T1000 (cell line): ENCODE results near the gene ARHGAP29.

ENCODE experiments used
- DNase-seq: peaks from one replicate; lab custom pipeline; 2025; ENCODE audit warnings: mixed read lengths; lab: John Stamatoyannopoulos, UW

The ARHGAP29 gene, protein sequence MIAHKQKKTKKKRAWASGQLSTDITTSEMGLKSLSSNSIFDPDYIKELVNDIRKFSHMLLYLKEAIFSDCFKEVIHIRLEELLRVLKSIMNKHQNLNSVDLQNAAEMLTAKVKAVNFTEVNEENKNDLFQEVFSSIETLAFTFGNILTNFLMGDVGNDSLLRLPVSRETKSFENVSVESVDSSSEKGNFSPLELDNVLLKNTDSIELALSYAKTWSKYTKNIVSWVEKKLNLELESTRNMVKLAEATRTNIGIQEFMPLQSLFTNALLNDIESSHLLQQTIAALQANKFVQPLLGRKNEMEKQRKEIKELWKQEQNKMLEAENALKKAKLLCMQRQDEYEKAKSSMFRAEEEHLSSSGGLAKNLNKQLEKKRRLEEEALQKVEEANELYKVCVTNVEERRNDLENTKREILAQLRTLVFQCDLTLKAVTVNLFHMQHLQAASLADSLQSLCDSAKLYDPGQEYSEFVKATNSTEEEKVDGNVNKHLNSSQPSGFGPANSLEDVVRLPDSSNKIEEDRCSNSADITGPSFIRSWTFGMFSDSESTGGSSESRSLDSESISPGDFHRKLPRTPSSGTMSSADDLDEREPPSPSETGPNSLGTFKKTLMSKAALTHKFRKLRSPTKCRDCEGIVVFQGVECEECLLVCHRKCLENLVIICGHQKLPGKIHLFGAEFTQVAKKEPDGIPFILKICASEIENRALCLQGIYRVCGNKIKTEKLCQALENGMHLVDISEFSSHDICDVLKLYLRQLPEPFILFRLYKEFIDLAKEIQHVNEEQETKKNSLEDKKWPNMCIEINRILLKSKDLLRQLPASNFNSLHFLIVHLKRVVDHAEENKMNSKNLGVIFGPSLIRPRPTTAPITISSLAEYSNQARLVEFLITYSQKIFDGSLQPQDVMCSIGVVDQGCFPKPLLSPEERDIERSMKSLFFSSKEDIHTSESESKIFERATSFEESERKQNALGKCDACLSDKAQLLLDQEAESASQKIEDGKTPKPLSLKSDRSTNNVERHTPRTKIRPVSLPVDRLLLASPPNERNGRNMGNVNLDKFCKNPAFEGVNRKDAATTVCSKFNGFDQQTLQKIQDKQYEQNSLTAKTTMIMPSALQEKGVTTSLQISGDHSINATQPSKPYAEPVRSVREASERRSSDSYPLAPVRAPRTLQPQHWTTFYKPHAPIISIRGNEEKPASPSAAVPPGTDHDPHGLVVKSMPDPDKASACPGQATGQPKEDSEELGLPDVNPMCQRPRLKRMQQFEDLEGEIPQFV

DNA sequence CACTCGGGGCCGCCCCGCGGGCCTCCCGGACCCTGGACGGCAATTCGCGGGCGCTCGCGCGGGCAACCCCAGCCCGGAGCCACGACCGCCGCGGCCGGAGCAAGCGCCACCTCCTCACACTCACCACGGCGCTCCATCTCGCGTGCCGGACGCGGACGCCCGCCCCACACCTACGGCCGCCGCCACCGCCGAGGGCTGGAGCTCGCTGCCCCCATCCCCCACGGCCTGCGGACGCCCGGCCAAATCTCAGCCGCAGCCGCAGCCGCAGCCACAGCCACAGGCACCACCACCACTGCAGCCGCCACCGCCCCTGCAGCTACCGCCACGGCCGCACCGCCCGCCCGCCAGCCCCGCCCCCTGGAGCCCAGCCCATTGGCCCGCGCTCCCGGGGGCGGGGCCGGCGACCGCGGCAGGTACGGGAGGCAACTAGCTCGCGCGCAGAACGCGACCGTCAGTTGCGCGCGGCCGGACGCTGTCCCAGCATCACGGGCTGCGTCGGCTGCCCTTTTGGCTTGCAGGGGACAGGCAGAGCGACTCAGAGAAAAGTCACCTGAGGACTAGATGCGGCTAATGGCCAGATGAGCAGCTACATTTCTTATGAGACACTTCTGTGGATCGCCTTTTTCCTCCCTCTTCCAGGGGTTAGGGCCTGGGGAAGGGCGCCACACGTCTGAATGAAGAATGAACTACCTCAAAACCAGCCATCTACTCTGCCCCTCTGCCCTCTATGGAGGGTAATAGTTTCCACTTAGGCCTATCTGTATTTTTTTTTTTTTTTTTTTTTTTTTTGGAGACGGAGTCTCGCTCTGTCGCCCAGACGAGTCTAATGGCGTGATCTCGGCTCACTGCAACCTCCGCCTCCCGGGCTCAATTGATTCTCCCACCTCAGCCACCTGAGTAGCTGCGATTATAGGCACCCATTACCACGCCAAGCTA lies at the start of gene ARHGAP29:
Gene ARHGAP29 (minus strand): TSS at position 294 of the 936 bp plus-strand sequence. CDS start 5,973 bp downstream, outside the sequence.
- DNase-seq, result peak; percentile 66

DNA sequence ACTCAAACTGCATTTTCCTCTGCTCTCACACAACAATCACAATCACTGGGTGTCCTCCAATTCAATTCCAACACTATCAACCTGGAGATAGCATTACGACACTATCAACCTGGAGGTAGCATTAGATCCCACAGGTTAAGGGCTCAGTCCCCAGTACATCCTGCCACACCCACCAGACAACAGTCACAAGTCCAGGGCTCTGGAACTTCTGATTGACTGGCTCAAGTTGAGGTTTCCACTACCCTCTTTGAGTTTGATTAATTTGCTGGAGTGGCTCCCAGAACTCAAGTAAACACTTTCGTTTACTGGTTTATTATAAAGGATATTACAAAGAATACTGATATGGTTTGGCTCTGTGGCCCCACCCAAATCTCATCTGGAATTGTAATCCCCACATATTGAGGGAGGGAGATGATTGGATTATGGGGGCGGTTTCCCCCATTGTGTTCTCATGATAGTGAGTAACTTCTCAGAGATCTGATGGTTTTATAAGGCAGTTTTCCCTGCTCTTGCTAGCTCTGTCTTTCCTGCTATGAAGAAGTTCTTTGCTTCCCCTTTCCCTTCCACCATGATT lies 49.6 kb upstream of the ARHGAP29 start:
- no peak for DNase-seq

- DNase-seq, result no peak
These were observed 47.8 kb upstream of the ARHGAP29 start for GRCh38 chr1:94285031-94285654.

- DNase-seq, result no peak
These were observed 47.1 kb upstream of the ARHGAP29 start for GRCh38 chr1:94284476-94284875.

DNA sequence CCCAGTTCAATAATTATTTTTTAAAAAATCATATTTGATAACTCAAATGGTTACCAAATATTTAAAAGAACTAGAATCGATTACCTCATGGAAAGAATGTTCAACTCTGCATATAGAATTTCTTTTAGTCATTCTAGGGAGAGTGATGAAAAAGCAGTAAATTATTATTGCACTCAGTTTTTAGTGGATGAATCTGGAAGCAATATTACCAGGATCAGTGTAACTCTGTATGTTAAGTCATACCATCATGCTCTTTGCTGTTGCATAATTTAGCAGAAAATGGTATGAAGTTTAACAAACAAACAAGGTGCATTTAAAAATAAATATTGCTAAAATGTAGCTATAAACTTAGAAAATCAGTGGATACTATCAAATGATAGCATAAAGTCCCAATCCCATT lies 46.1 kb upstream of the ARHGAP29 start:
- DNase-seq, result no peak

GRCh38 chr1:94282143-94282711 lies 44.8 kb upstream of the ARHGAP29 start:
- no peak for DNase-seq

DNA sequence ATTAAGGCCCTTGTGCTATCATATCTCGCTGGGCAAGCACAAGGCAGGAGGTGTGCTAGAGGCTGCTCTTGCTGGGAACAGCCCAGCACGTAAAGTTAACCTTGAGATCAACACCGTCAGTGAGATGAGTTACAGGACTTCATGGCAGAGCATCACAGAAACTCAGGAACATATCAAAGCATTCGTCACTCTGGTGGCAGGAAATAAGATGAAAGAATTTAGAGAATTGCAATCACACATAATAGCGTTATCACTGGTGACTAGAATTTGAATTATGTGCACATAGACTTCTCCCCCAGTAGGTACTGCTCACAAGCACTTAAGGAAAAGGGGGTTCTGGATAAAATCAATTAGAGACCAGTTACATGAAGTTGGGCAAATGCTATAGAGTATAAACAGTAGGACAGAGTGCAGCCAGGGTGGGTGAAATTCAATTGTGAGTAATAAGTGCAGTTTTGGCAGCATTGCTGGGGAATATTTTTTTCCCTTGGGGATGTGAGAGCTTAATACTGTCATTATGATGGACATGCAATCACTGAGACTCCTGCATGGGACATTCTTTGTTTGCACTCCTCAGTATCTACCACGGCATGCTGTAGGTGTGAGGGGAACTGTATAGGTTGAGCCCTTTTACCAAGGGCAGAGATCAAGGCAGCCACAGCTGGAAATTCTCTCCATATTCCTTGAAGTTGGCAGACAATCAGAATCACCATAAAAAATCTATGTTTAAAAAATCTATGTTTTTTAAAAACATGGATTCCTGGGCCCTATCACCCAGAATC lies 44.2 kb upstream of the ARHGAP29 start:
- no peak for DNase-seq

GRCh38 chr1:94280541-94280940 lies 43.2 kb upstream of the ARHGAP29 start:
- no peak for DNase-seq

DNA sequence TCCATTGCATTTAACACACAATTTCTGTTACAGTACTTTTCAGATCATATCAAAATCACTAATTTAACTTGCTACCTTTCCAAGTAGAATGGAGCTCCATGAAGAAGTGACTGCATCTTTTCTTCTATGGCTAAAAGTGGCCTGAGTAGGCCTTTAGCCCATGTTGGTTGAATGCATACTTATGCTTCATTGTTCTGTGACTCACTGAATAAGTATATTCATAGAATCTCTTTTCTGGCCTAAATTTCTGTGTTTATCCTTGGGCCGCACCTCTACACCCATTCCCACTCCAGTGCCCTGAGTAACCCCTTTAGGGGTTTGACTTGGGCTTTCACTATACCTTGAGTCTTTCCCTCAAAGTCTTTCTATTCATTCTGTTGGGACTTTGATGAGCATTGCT lies 42.1 kb upstream of the ARHGAP29 start:
- no peak for DNase-seq

DNA sequence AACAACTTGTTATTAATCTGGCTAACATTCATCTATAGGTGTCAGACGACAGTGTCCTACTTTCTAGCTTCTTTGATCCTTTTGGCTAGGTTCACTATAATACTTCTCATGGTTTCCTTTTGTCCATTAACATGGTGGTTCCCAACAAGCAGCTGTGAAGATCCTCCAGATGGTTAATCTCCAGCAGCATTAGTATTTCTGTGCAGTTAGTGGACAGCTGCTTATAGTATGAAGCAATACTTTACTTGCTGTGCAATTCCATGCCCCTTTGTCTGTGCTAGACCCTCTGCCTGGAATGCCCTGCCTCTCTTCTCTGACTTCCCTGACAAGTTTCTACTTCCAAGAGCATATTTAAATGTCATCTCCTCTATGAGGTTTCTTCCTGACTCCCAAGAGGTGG lies 41.7 kb upstream of the ARHGAP29 start:
- DNase-seq, result no peak

- DNase-seq, result no peak
These were observed 39.6 kb upstream of the ARHGAP29 start for GRCh38 chr1:94276988-94277434.

GRCh38 chr1:94275083-94275482 lies 37.7 kb upstream of the ARHGAP29 start:
- DNase-seq, result no peak

DNA sequence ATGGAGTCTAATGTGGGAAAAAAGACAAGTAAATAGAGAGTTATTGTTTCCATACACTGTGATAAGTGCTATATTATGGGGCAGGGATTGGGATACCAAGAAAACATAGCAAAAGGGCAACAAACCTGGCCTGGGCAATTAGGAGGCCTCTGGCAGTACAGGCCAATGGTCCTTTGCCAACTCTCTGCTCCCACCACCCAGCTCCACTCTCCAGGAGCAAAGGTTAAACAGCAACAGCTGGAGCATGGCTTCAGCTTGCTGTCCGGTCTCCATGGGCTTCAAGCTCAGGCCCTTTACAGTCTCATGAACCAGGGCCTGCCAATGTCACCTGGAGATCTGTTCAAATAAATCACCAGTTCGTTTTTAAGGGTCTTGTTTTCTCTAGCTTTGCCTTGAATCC lies 37.2 kb upstream of the ARHGAP29 start:
- no peak for DNase-seq

DNA sequence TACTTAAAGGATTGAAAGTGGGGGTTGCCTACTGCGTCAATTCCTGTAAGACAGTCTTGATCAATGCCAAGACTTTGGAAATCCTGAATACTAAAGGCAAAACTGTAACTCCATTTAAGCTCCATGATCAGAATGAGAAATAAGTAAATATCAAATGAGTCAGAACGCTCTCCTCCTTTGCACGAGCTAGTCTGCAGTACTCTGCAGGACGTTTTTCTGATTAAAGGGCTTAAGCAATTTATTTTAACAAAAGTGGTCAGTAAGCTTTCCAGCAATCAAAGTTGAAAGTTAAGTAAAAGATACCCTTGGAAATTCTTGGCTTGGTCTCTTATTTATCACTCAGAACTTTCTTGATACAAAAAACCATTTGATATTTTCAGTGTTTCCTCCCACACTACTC lies 35.7 kb upstream of the ARHGAP29 start:
- no peak for DNase-seq

DNA sequence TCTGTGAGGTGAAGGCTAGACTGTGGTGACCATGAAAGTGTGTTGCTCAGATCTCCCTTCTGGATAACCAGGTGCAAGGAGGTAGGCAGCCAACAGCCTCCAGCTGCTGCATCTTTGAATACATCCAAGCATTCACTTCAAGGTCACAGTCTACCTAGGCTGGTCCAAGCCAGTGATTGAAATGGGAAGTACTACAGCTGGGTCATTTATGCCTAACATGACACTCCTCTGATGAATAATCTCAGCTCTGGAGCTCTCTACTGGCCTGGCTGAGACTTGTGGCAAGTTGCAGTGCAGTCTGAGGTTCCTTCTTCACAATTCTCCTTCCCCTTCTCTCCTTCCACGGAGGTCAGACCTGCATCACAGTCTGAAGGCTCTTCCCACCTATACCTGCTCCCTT lies 35.0 kb upstream of the ARHGAP29 start:
- DNase-seq, result no peak

DNA sequence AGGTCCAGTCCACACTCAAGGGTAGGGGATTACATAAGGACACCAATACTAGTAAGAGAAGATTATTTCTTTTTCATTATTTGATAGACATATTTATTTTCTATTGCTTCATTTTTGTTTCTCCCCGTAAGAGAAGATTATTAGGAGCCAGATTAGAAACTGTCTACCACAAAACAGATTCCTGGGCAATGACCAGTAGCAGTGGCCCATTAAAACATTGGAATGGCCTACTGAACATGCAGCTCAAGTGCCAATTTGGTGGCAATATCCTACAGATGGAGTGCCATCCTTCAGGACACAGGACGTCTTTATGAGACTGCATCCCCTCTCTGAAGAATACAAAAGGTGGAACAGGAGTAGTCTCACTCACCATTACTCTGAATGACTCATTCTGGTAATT lies 34.0 kb upstream of the ARHGAP29 start:
- no peak for DNase-seq

GRCh38 chr1:94270801-94271203 lies 33.4 kb upstream of the ARHGAP29 start:
- DNase-seq, result peak; percentile 42

DNA sequence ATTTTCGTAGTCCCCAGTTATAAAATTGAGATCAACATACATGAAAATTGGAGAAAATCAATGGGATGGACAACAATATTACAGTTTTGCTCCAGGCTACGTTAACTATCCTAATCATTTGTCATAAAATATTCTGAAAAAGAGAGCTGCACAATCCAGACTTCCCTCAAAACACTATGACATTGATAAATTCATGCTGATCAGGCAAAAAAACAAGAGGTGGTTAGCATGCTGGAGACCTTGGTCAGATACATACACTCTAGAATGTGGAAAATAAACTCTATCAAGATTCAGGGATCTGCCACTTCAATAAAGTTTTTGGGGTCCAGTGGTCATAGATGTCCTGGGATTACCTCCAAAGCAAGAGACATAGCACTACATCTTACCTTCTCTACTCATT lies 32.5 kb upstream of the ARHGAP29 start:
- DNase-seq, result no peak

DNA sequence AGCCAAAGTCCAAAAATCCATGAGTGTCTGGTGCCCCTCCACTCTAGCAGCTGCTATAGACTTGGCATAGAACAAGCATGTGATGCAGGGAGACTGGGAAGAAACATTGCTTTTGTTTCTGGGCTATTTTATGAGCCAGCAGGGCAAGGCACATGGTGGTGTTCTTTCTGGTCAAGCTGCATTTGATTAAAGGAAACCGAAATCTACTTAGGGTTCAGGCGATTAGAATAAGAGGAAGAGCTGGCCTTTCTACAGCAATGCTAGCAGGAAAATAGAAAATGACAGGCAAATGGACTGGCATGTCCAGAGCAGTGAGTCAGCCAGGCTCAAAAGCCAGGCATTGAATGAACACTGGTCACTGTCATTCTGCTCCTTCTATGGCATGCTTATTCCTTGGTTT lies 28.5 kb upstream of the ARHGAP29 start:
- DNase-seq, result no peak
